Myometrial cell (primary cell): Measurements from ENCODE around the gene GPR142. TPM values are rescaled to one million over a fixed set of nuclear protein-coding genes. Genes with fewer than 3 reads are reported as not detected.

Experiments used
- total RNA-seq: library from RNA; depleted of rRNA; stranded (reverse); fragments of >200 nt; gene quantifications from 2 replicates; pipeline ENCODE4 v1.2.3, GENCODE V29; 2015

GPR142 gene, protein sequence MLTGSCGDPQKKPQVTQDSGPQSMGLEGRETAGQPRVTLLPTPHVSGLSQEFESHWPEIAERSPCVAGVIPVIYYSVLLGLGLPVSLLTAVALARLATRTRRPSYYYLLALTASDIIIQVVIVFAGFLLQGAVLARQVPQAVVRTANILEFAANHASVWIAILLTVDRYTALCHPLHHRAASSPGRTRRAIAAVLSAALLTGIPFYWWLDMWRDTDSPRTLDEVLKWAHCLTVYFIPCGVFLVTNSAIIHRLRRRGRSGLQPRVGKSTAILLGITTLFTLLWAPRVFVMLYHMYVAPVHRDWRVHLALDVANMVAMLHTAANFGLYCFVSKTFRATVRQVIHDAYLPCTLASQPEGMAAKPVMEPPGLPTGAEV
- not detected in 2 replicates for total RNA-seq

DNA sequence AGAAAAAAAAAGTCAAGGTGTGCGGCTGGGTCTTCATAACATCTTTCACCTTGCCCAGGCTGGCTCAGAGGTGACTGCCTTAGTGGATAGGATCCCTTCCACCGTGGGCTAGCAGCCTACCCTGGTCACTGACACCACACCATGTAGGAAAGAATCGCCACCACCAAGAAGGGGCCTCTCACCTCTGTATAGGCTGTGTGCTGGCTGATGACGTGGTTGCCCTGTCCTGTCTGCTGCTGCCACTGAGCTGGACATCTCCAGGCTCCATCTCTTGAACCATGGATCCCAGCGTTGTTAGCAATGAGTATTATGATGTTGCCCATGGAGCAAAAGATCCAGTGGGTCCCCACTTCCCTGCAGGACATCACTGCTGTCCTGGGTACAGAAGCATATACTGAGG, at the start of gene GPR142:
Gene GPR142 (plus strand): TSS at position 301 of the 400 bp plus-strand sequence. CDS start 2,035 bp downstream, outside the sequence.

DNA sequence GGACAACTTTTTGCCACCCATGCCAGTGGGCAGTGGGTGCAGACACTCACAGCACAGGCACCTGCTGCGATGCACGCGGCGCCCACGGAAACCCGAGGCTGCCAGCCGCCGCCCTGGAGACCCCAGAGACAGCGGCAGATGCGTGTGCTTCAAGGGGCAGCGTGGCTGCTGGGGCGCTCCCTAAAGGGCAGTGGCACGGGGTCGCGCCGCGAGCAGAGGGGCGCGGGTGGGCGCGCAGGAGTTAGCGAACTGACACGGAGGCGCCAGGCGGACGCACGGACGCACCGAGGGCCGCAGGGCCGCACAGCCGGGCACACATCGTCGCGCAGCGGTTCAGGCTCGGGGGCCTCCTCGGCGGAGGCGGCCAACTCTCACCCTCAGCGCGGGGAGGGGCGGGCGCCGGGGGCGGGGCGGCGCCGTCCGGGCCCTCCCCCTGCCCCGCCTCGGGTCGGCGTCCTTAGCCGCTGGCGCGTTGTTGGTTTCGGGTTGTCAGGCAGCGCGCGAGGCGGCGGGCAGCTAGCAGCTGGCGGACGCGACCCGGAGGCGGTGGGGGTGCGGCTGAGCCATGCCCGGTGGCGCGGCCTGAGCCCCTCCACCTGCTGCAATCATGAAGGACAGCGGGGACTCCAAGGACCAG, 41.4 kb upstream of the GPR142 start, which contains the start of gene KIF19:
Gene KIF19 (plus strand): TSS at position 484 of the 637 bp plus-strand sequence. CDS start 124 bp downstream, at position 608.

DNA sequence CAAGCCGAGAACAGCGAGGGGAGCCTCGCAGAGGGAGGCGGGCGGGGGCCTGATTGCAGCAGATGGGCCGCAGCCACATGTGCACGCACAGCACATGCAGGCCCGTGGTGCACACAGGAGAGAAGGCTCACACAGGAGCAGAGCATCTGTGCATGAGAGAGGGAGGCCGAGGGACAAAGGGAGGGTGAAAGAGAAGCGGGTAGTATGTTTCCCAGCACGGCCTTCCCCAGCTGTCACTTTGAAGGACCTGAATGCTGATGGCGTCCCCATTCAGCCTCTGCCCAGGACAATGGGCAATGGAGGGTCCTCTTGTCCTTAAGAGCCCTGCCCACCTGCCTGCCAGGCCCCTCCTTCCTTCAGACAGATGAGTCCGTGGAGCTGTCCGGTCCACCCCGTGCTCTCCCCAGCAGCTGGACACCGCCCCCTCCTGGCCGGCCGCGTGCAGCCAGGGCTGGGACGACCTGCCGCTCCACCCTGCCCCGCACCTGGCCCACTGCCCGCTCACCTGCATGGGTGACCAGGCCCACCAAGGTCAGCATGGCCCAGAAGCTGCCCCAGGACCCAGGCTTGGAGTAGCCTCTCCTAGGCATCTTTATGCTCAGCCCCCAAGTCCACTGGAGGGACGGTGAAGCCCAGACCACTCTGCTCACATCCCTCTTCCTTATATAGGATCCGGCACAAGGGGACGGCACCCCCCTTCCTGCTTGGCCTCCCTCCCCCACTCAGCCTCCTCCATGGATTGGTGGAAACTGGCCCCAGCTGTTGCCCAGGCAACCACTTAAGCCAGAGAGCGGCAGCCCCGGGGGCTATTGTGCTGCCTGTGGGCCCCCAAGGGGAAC, 5.9 kb upstream of the GPR142 start, which contains the start of gene BTBD17:
Gene BTBD17 (minus strand): TSS at position 639 of the 839 bp plus-strand sequence. CDS start 49 bp downstream, at position 590.

Other genes with a start within 250 kb of the GPR142 start
- gene RPL38, start 163.8 kb upstream of the GPR142 start, total RNA-seq, result 334 and 372 TPM in 2 replicates
- 2.3 and 11.8 TPM in 2 replicates for gene TTYH2, start 153.9 kb upstream of the GPR142 start, total RNA-seq
- not detected in 2 replicates for gene DNAI2, start 93.3 kb upstream of the GPR142 start, total RNA-seq
- not detected in 2 replicates for gene KIF19, start 41.3 kb upstream of the GPR142 start, total RNA-seq
- not detected in 2 replicates for gene BTBD17, start 5.6 kb upstream of the GPR142 start, total RNA-seq
- gene GPRC5C, start 64.6 kb downstream of the GPR142 start, total RNA-seq, result under 0.01 TPM in 1 of 2 replicates, not detected in the other
- not detected in 2 replicates for gene CD300A, start 99.1 kb downstream of the GPR142 start, total RNA-seq
- gene CD300LB, start 164.0 kb downstream of the GPR142 start, total RNA-seq, result not detected in 2 replicates
- not detected in 2 replicates for gene CD300C, start 178.6 kb downstream of the GPR142 start, total RNA-seq
- not detected in 2 replicates for gene CD300H, start 200.0 kb downstream of the GPR142 start, total RNA-seq
- gene CD300LD, start 224.8 kb downstream of the GPR142 start, total RNA-seq, result not detected in 2 replicates